ENCODE measurements around the gene LMCD1.

LMCD1 gene

DNA sequence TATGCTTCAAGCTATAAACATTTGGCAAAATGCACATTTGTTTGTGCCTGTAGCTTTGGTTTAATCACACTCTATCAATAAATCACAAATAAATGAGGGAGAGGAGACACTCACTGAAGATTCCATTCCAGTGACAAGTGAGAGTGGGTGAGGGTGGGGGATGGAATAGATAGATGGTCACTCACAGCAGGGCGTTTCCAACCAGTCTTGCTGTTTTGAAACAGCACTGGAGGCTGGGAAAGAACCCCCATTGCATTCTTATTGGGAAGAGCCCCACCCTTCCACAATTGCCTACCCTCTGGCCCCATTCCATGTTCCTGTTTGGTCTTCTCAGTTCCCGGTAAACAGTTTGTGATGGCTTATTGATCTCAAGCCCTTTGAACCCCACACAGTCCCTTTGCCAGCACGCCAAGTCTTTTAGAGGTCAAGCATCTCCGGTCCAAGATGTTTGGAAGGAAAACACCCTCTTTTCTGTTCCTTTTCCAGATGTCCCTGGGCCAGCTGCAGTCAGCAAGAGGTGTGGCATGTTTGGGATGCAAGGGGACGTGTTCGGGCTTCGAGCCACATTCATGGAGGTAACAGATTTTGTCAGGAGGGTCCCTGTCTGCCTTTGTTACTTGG is 30.7 kb downstream of the LMCD1 start:
- Mint-ChIP-seq H3K9me3 (no peaks in the 10 kb centered on the region), H3K27ac (peak overlapping the region in 2 of 3 experiments; percentile 45 to 93), H3K4me3 (no peak overlapping the region), H3K4me1 (peaks cover 82% of the 10 kb centered on the region), H3K36me3 (ENCODE audit: low read depth) (peaks cover 18% of the 10 kb centered on the region), H3K27me3 (ENCODE audit: low read depth) (no peaks in the 10 kb centered on the region)
- TF ChIP-seq, protein P1, sequence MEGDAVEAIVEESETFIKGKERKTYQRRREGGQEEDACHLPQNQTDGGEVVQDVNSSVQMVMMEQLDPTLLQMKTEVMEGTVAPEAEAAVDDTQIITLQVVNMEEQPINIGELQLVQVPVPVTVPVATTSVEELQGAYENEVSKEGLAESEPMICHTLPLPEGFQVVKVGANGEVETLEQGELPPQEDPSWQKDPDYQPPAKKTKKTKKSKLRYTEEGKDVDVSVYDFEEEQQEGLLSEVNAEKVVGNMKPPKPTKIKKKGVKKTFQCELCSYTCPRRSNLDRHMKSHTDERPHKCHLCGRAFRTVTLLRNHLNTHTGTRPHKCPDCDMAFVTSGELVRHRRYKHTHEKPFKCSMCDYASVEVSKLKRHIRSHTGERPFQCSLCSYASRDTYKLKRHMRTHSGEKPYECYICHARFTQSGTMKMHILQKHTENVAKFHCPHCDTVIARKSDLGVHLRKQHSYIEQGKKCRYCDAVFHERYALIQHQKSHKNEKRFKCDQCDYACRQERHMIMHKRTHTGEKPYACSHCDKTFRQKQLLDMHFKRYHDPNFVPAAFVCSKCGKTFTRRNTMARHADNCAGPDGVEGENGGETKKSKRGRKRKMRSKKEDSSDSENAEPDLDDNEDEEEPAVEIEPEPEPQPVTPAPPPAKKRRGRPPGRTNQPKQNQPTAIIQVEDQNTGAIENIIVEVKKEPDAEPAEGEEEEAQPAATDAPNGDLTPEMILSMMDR (IDR thresholded peaks at IDR 0.05; ENCODE audit: unreplicated experiment in 3 of 3), result no peak

DNA sequence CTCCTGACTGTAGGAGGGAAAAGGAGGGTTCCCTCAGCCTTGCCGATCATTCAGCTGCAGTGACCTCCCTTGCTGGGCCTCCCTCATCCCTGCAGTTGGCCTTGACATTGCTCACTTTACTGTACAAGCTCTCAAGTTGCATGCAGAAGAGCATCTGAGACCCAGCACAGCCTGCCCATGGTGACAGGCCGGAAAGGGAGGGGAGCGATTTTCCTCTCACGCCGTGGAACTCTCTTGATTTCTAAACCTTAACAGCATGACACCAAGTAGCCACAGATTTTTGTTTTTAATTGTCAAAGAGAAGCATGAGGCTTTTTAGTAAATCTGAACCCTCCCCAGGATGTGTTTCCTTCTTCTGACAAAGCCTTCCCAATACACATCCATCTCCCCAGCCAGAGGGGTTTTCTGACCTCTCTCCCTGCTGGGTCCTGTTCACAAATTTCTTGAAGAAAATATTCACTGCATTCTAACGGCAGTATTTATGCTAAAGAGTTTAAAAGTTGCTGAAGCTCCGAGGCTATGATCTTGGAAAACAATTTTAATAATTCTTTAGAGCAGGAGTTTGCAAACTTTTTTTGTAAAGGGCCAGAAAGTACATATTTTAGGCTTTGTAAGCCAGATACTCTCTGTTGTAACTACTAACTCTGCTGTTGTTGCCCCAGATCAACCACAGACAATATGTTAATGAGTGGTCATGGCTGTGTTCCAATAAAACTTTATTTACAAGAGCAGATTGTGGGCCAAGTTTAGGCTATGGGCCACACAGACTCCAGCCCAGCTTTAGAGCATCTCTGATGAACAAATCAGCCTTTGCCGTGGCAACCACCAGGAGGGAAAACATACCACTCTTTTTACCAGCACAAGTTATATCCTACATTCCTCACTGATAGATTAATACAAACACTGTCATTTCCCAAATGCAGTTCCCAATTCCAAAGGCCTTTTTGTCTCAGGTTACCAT is 34.8 kb downstream of the LMCD1 start:
- H3K9me3 Mint-ChIP-seq, result no peaks in the 10 kb centered on the region
- H3K27ac Mint-ChIP-seq, result peak overlapping the region; percentile 89 to 93 (median 91)
- no peaks in the 10 kb centered on the region for H3K27me3 Mint-ChIP-seq (ENCODE audit: low read depth)
- H3K4me1 Mint-ChIP-seq, result peaks cover 57% of the 10 kb centered on the region
- peaks cover 41% of the 10 kb centered on the region for H3K36me3 Mint-ChIP-seq (ENCODE audit: low read depth)
- TF ChIP-seq, protein P1 (IDR thresholded peaks at IDR 0.05; ENCODE audit: unreplicated experiment in 3 of 3), result no peak
- peak overlapping the region in 1 of 3 experiments; percentile 57 for H3K4me3 Mint-ChIP-seq

DNA sequence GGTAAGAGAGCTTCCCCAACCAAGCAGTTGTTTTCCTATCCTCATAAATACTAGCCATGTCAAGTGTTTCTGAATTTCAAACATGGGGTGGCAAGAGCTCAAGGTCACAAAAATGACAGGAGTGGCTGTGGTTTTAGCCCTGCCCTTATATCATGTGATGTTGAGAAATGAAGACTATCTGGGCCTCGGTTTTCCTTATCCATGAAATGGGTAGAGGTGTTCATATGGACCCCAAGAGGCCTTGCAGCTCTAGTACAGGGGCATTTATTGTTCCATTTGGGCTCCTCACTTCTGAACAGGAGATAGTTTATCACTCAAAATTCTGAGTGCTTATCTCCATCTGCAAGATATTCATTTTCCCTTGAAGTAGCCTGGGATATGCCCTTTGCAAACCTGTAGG is 35.8 kb downstream of the LMCD1 start:
- TF ChIP-seq, protein P1 (IDR thresholded peaks at IDR 0.05; ENCODE audit: unreplicated experiment in 3 of 3), result no peak
- Mint-ChIP-seq H3K27ac (no peak overlapping the region), H3K27me3 (ENCODE audit: low read depth) (no peaks in the 10 kb centered on the region), H3K9me3 (no peaks in the 10 kb centered on the region), H3K36me3 (ENCODE audit: low read depth) (peaks cover 41% of the 10 kb centered on the region), H3K4me3 (no peak overlapping the region), H3K4me1 (peaks cover 46% of the 10 kb centered on the region)

DNA sequence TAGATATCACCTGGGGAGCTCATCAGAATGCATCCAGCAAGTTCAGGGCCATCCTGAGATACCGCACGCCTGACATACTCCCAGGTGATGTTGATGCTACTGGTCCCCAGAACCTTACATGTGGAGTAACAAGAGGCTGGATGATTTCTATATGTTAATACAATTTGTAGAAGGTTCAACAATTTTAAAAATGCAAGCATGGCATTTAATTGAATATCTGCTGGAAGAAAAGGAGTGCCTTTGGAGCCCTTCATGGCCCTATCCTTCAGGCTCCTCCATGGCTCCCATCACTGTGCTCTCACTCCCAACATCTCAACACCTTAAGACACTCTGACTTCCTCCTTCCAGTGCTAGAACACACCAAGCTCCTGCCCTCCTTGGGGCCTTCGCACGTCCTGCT is 36.6 kb downstream of the LMCD1 start:
- Mint-ChIP-seq H3K4me3 (no peak overlapping the region), H3K9me3 (no peaks in the 10 kb centered on the region)
- TF ChIP-seq, protein P1 (IDR thresholded peaks at IDR 0.05; ENCODE audit: unreplicated experiment in 3 of 3), result no peak

DNA sequence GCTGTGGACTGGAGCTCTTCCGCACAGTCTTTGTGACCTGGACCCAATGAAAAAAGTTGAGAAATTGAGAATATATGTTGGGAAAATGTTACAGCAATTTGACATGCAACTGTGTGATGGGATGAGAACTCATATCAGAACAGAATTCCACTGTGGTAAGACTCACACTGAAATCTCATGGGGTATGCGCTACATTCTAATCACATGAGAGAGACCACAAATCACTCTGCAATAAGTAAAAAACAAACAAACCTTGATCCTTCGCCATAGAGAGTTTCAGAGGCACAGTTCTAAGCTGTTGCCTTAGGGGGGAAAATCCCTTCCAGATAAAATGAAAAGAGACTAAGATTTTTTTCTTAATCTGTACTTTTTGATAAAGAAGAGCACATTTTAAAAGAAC is 37.3 kb downstream of the LMCD1 start:
- no peaks in the 10 kb centered on the region for H3K9me3 Mint-ChIP-seq
- TF ChIP-seq, protein P1 (IDR thresholded peaks at IDR 0.05; ENCODE audit: unreplicated experiment in 3 of 3), result no peak
- H3K4me3 Mint-ChIP-seq, result no peak overlapping the region
- H3K4me1 Mint-ChIP-seq, result peaks cover 49% of the 10 kb centered on the region
- H3K27ac Mint-ChIP-seq, result peak overlapping the region; percentile 34 to 56 (median 43)
- H3K27me3 Mint-ChIP-seq (ENCODE audit: low read depth), result no peaks in the 10 kb centered on the region
- H3K36me3 Mint-ChIP-seq (ENCODE audit: low read depth), result peaks cover 41% of the 10 kb centered on the region

More for the DNA sequence above, 36.6 kb downstream of the LMCD1 start:
- peaks cover 41% of the 10 kb centered on the region for H3K36me3 Mint-ChIP-seq (ENCODE audit: low read depth)
- H3K27me3 Mint-ChIP-seq (ENCODE audit: low read depth), result no peaks in the 10 kb centered on the region
- peak overlapping the region; percentile 34 to 56 (median 52) for H3K27ac Mint-ChIP-seq
- H3K4me1 Mint-ChIP-seq, result peaks cover 50% of the 10 kb centered on the region
